Transverse colon (tissue), 4 donors: ENCODE measurements around the gene SLIT3. TPM values are rescaled to one million over a fixed set of nuclear protein-coding genes. Genes with fewer than 3 reads are reported as not detected.
A peak's percentile ranks its signal among the peaks of the same experiment; 100 is the strongest.

Experiments used
- DNase-seq: peaks from one replicate; pipeline ENCODE4 v3.0.0-alpha.2; 2019
- H3K27ac ChIP-seq, 4 donors: fragments of 200-600 bp; sonication (generic); 2 replicates each; pipeline ENCODE4 v1.5.1; 2016 to 2018; ENCODE audit warnings: inconsistent platforms in 4 of 4
- H3K27me3 ChIP-seq: fragments of 200-600 bp; sonication (generic); 2 replicates; pipeline ENCODE4 v1.5.1; 2017; ENCODE audit warnings: inconsistent platforms
- H3K36me3 ChIP-seq, 4 donors: fragments of 200-600 bp; sonication (generic); 2 replicates each; pipeline ENCODE4 v1.5.1; 2017 to 2019; ENCODE audit warnings: inconsistent platforms in 4 of 4
- H3K4me1 ChIP-seq, 4 donors: fragments of 200-600 bp; sonication (generic); 2 replicates each; pipeline ENCODE4 v1.5.1; 2017 to 2020; ENCODE audit warnings: inconsistent platforms in 4 of 4
- H3K4me3 ChIP-seq, 4 donors: fragments of 200-600 bp; sonication (generic); 1 replicate in 1 of 4; 2 replicates in 3 of 4; pipeline versions ENCODE4 v1.5.1 to v1.6.1; 2017 to 2019; ENCODE audit warnings: inconsistent platforms in 4 of 4
- H3K9me3 ChIP-seq, 2 donors: fragments of 200-600 bp; sonication (generic); 2 replicates each; pipeline ENCODE4 v1.5.1; 2017 to 2019; ENCODE audit warnings: inconsistent platforms in 2 of 2
- CTCF ChIP-seq, 5 experiments: fragments of 200-600 bp in 3 of 5; fragments of 450-650 bp in 2 of 5; sonication (generic) in 3 of 5; IDR thresholded peaks; 1 replicate in 2 of 5; 2 replicates in 3 of 5; pipeline ENCODE4 v1.5.1; 2016 to 2017; ENCODE audit warnings: antibody characterized with exemption in 5 of 5, inconsistent platforms in 3 of 5, mild to moderate bottlenecking in 2 of 5, moderate library complexity in 1 of 5
- EP300 ChIP-seq: sonication (generic); formaldehyde crosslinking; IDR thresholded peaks from one replicate; pipeline ENCODE4 v1.6.1; 2017; ENCODE audit warnings: antibody characterized with exemption, low read depth
- POLR2A ChIP-seq: fragments of 450-650 bp; IDR thresholded peaks from one replicate; pipeline ENCODE4 v1.6.1; 2016; ENCODE audit warnings: antibody characterized with exemption, mild to moderate bottlenecking, moderate library complexity
- POLR2AphosphoS5 ChIP-seq, 3 donors: sonication (generic); formaldehyde crosslinking; IDR thresholded peaks; one replicate each; pipeline ENCODE4 v1.6.1; 2016; ENCODE audit warnings: antibody characterized with exemption in 3 of 3
- WGBS, 2 donors: methylation state at CpG; one replicate each; pipeline ENCODE4 v1.1.5; 2018; ENCODE audit warnings: low coverage in 1 of 2; 5-methylcytosine and 5-hydroxymethylcytosine counted together
- in situ Hi-C, 4 donors: fragments of 200-750 bp; cut with MboI; loops; one replicate each; pipeline versions ENCODE4 v1.15.0 to v1.15.1; 2017; ENCODE audit warnings: low sequenced_read_pairs in 3 of 4, low pct_ligation_motif_present in 1 of 4, low pct_unique_long_range_greater_than_20kb in 1 of 4
- intact Hi-C: fragments of 100-400 bp; cut with DNase I; formaldehyde crosslinking; loops from one replicate; pipeline ENCODE4 v1.15.1; 2023; ENCODE audit warnings: low total_unique reads
- total RNA-seq, 4 donors: library from RNA; depleted of rRNA; stranded (reverse); fragments of >200 nt; gene quantifications; one replicate each; pipeline ENCODE4 v1.1.0, GENCODE V29; 2016

SLIT3 gene
- total RNA-seq, 4 donors from 2014 or later = 6.7 to 60.5 (median 9.6) TPM

GRCh38 chr5:168950241-168950951 lies 350.5 kb downstream of the SLIT3 start:
- no peak for DNase-seq
- Histone ChIP-seq H3K27ac (no peak overlapping the region), H3K27me3 (no peaks in the 10 kb centered on the region), H3K4me1 (peaks cover 0 to 9% (median 0%) of the 10 kb centered on the region in 4 donors), H3K36me3 (no peaks in the 10 kb centered on the region), H3K9me3 (no peaks in the 10 kb centered on the region), H3K4me3 (no peak overlapping the region)
- no peak for TF ChIP-seq EP300
- no peak for TF ChIP-seq POLR2AphosphoS5 (IDR thresholded peaks at IDR 0.05)
- TF ChIP-seq CTCF (IDR thresholded peaks at IDR 0.05) = no peak
- TF ChIP-seq POLR2A = no peak
- in situ Hi-C loops = no loop called here
- 80 to 83% methylated on average over 1 to 7 of the region's 7 CpGs for WGBS, 2 donors
- intact Hi-C loops = no loop called here

- DNase-seq = no peak
- Histone ChIP-seq H3K4me1 (peaks cover 0 to 9% (median 0%) of the 10 kb centered on the region in 4 donors), H3K27me3 (no peaks in the 10 kb centered on the region), H3K27ac (no peak overlapping the region), H3K36me3 (no peaks in the 10 kb centered on the region), H3K9me3 (no peaks in the 10 kb centered on the region), H3K4me3 (no peak overlapping the region)
- intact Hi-C loops = no loop called here
- TF ChIP-seq EP300 (no peak), POLR2A (no peak), CTCF (IDR thresholded peaks at IDR 0.05) (no peak), POLR2AphosphoS5 (IDR thresholded peaks at IDR 0.05) (no peak)
- in situ Hi-C loops = no loop called here
- 67% methylated on average over 3 of the region's 3 CpGs; no CpG with 5 or more reads in 1 of the 2 donors for WGBS, 2 donors
Observed at GRCh38 chr5:168948746-168949145, 352.2 kb downstream of the SLIT3 start.

GRCh38 chr5:168947212-168947868 lies 353.6 kb downstream of the SLIT3 start:
- Histone ChIP-seq H3K27ac (no peak overlapping the region), H3K4me3 (no peak overlapping the region), H3K9me3 (no peaks in the 10 kb centered on the region), H3K4me1 (peaks cover 0 to 9% (median 0%) of the 10 kb centered on the region in 4 donors), H3K36me3 (no peaks in the 10 kb centered on the region), H3K27me3 (no peaks in the 10 kb centered on the region)
- TF ChIP-seq CTCF (IDR thresholded peaks at IDR 0.05) (peak; percentile 37 to 61 (median 57)), POLR2A (no peak)
- intact Hi-C loops (no loop called here), in situ Hi-C loops (no loop called here)
- 35 to 50% methylated on average over 1 to 5 of the region's 5 CpGs for WGBS, 2 donors
- peak; percentile 28 for DNase-seq

- DNase-seq = no peak
- Histone ChIP-seq H3K9me3 (no peaks in the 10 kb centered on the region), H3K27me3 (no peaks in the 10 kb centered on the region), H3K4me3 (no peak overlapping the region), H3K27ac (no peak overlapping the region), H3K36me3 (no peaks in the 10 kb centered on the region), H3K4me1 (peaks cover 0 to 2% (median 0%) of the 10 kb centered on the region in 4 donors)
- TF ChIP-seq POLR2A (no peak), CTCF (IDR thresholded peaks at IDR 0.05) (no peak), EP300 (no peak), POLR2AphosphoS5 (IDR thresholded peaks at IDR 0.05) (no peak)
- in situ Hi-C loops = no loop called here
- WGBS, 2 donors = 93 to 94% methylated on average over 3 to 6 of the region's 6 CpGs
- intact Hi-C loops = no loop called here
Observed at GRCh38 chr5:168946363-168946762, 354.6 kb downstream of the SLIT3 start.
